Non-pigmented ciliary epithelial cell (primary cell): ENCODE data around the gene OLFML2A.
"Not testable (repeated sequence)": the region's sequence is repeated elsewhere in the genome, so short reads cannot be mapped to it uniquely, and the experiment has no call there.

Experiments
- DNase-seq: peaks from one replicate; pipeline ENCODE4 v3.0.0-alpha.2; 2010; ENCODE audit warnings: low read depth

OLFML2A gene

GRCh38 chr9:124776954-124777648 is at the start of gene OLFML2A:
Gene OLFML2A, plus strand, starts transcription at chr9:124777133. Its CDS starts 138 bp downstream, at chr9:124777271.
- DNase-seq, result no peak

DNA sequence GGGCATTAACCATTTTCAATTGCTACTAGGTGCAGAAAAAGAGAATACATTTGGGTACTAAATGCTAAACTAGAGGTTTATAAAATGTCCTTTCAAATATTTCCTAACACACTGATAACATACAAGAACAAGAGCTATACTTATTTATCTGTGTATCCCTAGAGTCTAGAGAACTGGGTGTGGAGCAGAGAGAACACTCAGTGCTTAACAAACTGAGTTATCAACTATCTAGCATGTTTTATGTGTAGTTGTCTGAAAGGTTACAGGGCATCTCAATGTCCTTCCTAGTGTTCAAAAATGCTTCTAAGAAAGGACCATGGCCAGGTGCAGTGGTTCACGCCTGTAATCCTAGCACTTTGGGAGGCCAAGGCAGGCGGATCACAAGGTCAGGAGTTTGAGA is 46.2 kb upstream of the OLFML2A start:
- DNase-seq, result no peak

- no peak for DNase-seq
Observed at GRCh38 chr9:124733964-124734740, 42.8 kb upstream of the OLFML2A start.

DNA sequence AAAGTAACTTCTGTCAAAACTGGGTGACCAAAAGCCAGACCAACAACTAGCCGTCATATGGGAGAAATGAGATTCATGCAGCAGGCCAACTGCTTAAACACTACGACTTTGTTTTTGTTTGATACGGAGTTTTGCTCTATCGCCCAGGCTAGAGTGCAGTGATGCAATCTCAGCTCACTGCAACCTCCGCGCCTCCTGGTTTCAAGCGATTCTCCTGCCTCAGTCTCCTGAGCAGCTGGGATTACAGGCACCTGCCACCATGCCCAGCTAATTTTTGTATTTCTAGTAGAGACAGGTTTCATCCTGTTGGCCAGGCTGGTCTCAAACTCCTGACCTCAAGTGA is 42.2 kb upstream of the OLFML2A start:
- DNase-seq, result not testable (repeated sequence)

GRCh38 chr9:124735121-124735520 is 41.8 kb upstream of the OLFML2A start:
- DNase-seq, result no peak

DNA sequence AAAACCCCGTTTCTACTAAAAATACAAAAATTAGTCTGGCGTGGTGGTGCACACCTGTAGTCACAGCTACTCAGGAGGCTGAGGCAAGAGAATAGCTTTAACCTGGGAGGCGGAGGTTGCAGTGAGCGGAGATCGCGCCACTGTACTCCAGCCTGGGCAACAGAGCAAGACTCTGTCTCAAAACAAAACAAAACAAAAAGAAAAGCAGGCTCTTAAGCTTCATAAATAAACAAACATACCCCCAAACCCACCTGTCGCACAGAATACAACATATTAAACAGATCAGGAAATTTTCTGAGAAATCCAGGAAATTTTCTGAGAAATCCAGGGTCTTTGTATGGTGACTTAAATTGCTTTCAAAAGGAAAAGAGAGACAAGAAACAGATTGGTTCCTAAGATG is 38.9 kb upstream of the OLFML2A start:
- not testable (repeated sequence) for DNase-seq

DNA sequence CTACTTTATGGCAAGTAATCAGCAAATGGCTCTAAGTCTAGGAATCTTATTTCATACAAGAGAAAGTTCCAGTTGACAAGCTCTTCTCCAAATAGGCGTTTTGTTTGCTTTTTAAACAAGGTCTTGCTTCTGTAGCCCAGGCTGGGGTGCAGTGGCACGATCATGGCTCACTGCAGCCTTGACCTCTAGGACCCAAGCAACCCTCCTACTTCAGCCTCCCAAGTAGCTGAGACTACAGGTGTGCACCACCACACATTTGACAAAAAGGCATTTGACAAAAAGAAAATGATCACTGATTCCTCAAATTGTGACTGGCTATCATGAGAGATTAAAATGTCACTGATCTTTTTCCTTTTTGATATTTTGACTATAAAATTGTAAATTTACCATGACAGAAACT is 37.6 kb upstream of the OLFML2A start:
- DNase-seq, result no peak

DNA sequence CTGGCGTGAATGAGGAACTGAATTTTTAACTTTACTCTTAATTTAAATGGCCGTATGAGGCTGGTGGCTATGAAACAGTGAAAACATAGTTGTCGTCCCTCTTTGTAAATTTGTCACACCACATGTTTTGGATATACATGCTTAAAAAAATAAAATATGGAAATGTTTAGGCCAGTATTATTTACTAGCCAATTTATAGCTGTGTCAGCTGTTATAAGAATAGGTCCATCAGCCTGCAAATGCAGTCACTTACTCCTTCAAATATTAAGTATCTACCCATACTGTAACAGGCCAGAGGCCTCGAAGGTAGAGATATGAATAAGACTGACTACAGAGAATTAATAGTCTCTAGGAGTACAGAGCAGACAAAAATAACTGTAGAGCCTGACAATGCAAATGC is 35.8 kb upstream of the OLFML2A start:
- DNase-seq, result no peak

DNA sequence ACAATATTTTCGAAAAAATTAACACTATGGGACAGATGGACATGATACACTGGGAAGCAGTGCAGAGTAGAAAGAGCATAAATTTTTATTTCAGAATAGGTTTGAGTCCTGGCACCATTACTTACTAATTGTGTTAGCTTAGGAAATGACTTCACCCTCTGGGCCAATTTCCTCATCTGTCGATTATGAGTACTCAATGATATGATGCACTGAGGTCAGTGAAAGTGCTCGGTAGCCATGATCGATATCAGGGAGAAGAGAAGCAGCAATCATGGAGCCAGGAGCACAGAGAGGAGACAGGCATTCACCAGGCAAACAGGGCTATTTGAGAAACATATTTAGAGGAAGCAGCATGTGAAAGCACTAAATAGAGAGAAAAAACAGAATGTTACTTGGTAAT is 35.3 kb upstream of the OLFML2A start:
- DNase-seq, result no peak

- DNase-seq, result no peak
Observed at GRCh38 chr9:124742940-124743339, 34.0 kb upstream of the OLFML2A start.

DNA sequence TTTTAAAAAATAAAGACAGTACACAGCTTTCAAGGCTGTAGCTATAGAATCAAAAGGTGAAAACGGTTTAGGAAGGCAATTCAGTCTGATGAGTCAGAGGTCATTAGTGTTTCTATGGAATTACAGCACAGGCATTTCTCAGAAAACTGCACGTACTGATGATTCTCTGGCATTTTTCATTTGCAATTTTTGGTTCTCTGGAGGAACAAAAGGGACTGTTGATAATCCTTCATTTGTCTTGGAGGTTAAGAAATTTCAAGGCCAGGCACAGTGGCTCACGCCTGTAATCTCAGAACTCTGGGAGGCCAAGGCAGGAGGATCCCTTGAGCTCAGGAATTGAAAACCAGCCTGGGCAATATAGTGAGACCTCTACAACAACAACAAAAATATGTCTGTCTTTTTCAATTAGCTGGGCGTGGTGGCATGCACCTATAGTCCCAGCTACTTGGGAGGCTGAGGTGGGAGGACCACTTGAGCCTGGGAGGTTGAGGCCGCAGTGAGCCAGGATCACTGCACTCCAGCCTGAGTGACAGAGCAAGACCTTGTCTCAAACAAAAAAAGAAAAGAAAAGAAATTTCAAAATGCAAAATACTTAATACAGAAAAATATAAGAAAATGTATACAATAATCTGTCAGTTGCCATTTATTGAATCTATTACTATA is 33.1 kb upstream of the OLFML2A start:
- DNase-seq, result no peak

DNA sequence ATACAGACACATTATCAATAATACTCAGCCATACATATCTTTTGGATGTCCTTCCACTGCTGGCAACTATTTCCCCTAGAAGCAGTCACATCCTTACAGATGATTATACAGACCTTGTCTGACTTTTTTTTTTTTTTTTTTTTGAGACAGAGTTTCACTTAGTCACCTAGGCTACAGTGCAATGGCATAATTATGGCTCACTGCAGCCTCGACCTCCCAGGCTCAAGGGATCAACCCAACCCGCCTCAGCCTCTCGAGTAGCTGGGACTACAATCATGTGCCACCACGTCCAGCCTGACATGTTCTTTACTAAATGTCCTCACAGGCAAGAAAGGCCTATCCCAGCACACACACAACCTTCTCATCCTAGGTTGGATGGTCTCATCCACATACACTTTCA is 29.9 kb upstream of the OLFML2A start:
- no peak for DNase-seq

GRCh38 chr9:124749284-124749683 is 27.6 kb upstream of the OLFML2A start:
- DNase-seq, result no peak

GRCh38 chr9:124749781-124750180 is 27.2 kb upstream of the OLFML2A start:
- no peak for DNase-seq

DNA sequence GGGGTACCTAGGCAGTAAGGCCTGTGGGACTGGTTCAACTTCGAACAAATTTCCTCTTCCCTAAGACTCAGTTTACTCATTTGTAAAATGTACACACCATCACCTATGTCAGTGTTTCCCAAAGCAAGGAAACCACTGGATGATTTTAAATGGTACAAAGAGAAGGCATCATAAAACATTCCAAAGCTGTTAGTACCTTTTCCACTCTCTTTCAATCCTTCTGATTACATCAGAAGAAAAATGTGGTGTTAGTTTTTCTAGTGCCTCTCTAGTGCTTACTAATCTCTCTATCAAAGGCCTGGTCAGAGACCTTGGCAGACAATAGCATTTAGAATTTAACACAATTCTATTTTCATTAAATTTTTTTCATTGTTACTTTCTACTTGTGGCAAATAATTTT is 24.0 kb upstream of the OLFML2A start:
- DNase-seq, result peak; percentile 51

- no peak for DNase-seq
Observed at GRCh38 chr9:124754289-124754688, 22.6 kb upstream of the OLFML2A start.

- no peak for DNase-seq
Observed at GRCh38 chr9:124755061-124755460, 21.9 kb upstream of the OLFML2A start.

- DNase-seq, result no peak
Observed at GRCh38 chr9:124756011-124756410, 20.9 kb upstream of the OLFML2A start.

GRCh38 chr9:124757616-124758015 is 19.3 kb upstream of the OLFML2A start:
- no peak for DNase-seq

DNA sequence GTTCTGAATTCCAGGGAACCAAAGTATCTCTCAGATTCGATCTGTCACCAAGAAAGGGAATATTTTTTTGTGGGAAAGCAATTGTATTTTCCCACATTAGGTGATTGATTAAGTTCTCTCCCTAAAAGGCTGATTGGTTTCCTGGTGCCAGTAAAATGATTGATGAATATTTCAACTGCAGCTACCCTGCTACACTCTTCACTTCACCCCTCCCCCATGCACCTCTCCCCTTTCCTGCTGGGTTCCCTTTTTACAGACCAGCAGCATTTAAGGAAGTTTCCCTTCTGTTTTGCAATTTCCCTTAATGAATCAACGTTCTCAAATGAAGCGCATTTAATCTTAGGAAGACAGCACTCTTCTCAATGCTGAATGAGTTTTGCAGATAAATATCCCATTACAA is 18.9 kb upstream of the OLFML2A start:
- DNase-seq, result no peak

DNA sequence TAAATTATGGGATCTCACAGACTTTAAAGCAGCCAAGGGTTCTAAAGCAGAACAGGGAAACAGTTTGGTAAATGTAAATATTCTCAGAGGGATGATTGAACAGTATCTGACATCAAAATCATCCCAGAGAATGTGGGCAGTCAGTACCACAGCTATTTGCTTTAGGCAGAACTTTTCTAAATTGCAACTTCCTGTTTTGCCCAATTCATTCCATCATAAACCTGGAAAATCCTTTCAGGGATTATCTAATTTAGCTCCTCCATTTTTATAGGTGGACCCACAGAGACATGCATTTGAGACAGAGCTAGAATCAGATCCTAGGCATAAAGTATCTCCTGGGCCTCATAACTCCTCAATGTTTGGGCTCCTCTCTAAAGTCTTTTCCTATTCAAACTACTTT is 18.2 kb upstream of the OLFML2A start:
- DNase-seq, result no peak

GRCh38 chr9:124759327-124759726 is 17.6 kb upstream of the OLFML2A start:
- DNase-seq, result no peak

DNA sequence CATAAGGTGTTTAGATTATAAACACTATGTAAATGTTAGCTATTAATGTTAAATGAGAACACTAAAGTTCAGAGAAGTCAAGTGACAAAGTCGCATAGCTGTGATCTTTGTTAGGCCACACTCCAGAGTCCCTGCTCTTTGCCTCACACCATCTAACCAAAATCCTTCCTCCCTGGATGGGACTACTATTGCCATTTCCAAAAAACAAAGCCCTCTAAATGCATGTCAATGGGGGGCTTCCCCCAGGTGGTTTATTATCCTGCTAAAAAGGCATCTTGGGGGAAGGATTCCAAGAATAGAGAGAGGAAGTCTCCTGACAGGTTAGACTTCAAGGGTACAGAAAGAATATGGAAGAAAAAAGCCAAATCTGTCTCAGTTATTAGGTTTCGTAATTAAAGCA is 16.2 kb upstream of the OLFML2A start:
- no peak for DNase-seq
